Testis (tissue), 3 donors: ENCODE data around the gene HKDC1. TPM values are rescaled to one million over a fixed set of nuclear protein-coding genes. Genes with fewer than 3 reads are reported as not detected.
"Not testable (repeated sequence)": the region's sequence is repeated elsewhere in the genome, so short reads cannot be mapped to it uniquely, and the experiment has no call there.

Experiments
- DNase-seq: peaks from one replicate; pipeline ENCODE4 v3.0.0-alpha.2; 2019
- H3K27ac ChIP-seq, 2 donors: fragments of 200-600 bp; sonication (generic); one replicate each; pipeline ENCODE4 v1.5.1; 2019
- H3K27me3 ChIP-seq: fragments of 200-600 bp; sonication (generic); one replicate; pipeline ENCODE4 v1.5.1; 2019
- H3K36me3 ChIP-seq: fragments of 200-600 bp; sonication (generic); one replicate; pipeline ENCODE4 v1.5.1; 2017; ENCODE audit warnings: low read depth; ENCODE audit errors: missing control alignments
- H3K4me1 ChIP-seq: fragments of 200-600 bp; sonication (generic); one replicate; pipeline ENCODE4 v1.5.1; 2019
- H3K4me3 ChIP-seq, 2 donors: fragments of 200-600 bp; sonication (generic); one replicate each; pipeline ENCODE4 v1.5.1; 2017 to 2019
- H3K9me3 ChIP-seq: fragments of 200-600 bp; sonication (generic); one replicate; pipeline ENCODE4 v1.5.1; 2017
- CTCF ChIP-seq, 3 experiments: fragments of 450-650 bp in 2 of 3; fragments of 200-600 bp in 1 of 3; sonication (generic) in 1 of 3; IDR thresholded peaks; one replicate each; pipeline ENCODE4 v1.5.1; 2016 to 2019; ENCODE audit warnings: antibody characterized with exemption in 3 of 3, mild to moderate bottlenecking in 2 of 3, moderate library complexity in 1 of 3
- POLR2A ChIP-seq: fragments of 450-650 bp; IDR thresholded peaks from one replicate; pipeline ENCODE4 v1.6.1; 2017; ENCODE audit warnings: antibody characterized with exemption, mild to moderate bottlenecking, moderate library complexity
- WGBS, 2 donors: methylation state at CpG; one replicate each; pipeline ENCODE4 v1.1.5; 2018; 5-methylcytosine and 5-hydroxymethylcytosine counted together
- intact Hi-C: fragments of 100-400 bp; cut with DNase I; formaldehyde crosslinking; loops from one replicate; pipeline ENCODE4 v1.15.1; 2023; ENCODE audit warnings: low total_unique reads
- polyA plus RNA-seq: library from polyadenylated mRNA; stranded (reverse); fragments of 350-450 nt; fragmentation: Illumina TruSeq; extraction: RNeasy Lipid Tissue Mini Kit (QIAGEN cat#74804); gene quantifications from one replicate; pipeline ENCODE4 v1.2.3, GENCODE V29; 2014; ENCODE audit warnings: low read depth, low replicate concordance; ENCODE audit not compliant: insufficient read depth
- total RNA-seq, 2 donors: library from RNA; depleted of rRNA; stranded (reverse); fragments of >200 nt; gene quantifications; one replicate each; pipeline ENCODE4 v1.2.3, GENCODE V29; 2016

Gene HKDC1
- total and polyA plus RNA-seq, 3 donors from 2014 or later = 1.9 to 5.4 (median 4.4) TPM

DNA sequence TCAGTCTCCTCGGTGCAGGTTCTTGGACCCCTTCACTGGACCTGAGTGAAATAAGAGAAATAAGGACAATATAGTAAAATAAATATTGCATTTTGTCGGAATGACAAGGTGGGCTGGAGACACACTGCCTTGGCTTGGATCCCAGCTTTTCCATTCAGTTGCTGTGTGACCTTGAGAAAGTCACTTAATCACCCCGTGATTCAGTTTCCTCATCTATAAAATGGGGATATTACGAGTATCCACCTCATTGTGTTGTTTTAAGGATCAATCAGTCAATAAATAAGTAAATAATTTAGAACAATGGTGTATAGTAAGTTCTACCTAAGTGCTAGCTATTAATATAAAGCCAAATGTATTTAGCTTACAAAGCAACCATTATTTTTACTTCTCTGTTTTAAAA is 87.3 kb downstream of the HKDC1 start:
- Histone ChIP-seq H3K27ac (no peak overlapping the region), H3K4me3 (no peak overlapping the region), H3K36me3 (no peaks in the 10 kb centered on the region), H3K4me1 (no peaks in the 10 kb centered on the region), H3K27me3 (no peaks in the 10 kb centered on the region), H3K9me3 (no peaks in the 10 kb centered on the region)
- WGBS, 2 donors = 86 to 88% methylated on average over 4 of the region's 4 CpGs
- no peak for DNase-seq
- no peak for TF ChIP-seq CTCF (IDR thresholded peaks at IDR 0.05)
- no peak for TF ChIP-seq POLR2A
- intact Hi-C loops = no loop called here

GRCh38 chr10:69308304-69308703 is 88.2 kb downstream of the HKDC1 start:
- 90 to 92% methylated on average over 9 to 10 of the region's 10 CpGs for WGBS, 2 donors
- H3K27me3 ChIP-seq, DNase-seq, H3K9me3 ChIP-seq, H3K36me3 ChIP-seq, H3K4me1 ChIP-seq, H3K27ac ChIP-seq, intact Hi-C loops, H3K4me3 ChIP-seq: not testable (repeated sequence)

- Histone ChIP-seq H3K27ac (no peak overlapping the region), H3K36me3 (no peaks in the 10 kb centered on the region), H3K4me3 (no peak overlapping the region), H3K4me1 (no peaks in the 10 kb centered on the region), H3K27me3 (no peaks in the 10 kb centered on the region), H3K9me3 (no peaks in the 10 kb centered on the region)
- TF ChIP-seq CTCF (IDR thresholded peaks at IDR 0.05) (no peak), POLR2A (no peak)
- 44 to 51% methylated on average over 4 of the region's 4 CpGs for WGBS, 2 donors
- no peak for DNase-seq
- intact Hi-C loops = no loop called here
These were observed 91.2 kb downstream of the HKDC1 start for GRCh38 chr10:69311309-69311708.

DNA sequence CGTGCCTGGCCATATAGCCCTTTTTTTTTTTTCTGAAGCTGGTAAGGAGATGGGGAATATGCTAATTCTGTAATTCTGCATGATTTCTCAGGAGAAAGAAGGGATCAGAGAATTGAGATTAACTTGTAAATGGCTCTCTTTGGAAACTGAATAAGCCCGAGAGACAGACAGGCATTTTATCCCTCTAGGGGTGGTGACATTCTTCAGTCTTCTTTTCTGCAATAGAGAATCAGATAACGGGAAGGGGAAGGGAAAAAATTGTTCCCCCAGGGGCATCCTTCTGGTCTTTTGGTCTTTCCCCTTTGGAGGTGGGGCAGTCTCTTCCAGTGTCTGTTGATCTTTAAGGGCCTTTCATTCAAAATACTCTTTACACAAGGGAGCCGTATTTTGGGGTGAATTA is 92.4 kb downstream of the HKDC1 start:
- Histone ChIP-seq H3K4me1 (no peaks in the 10 kb centered on the region), H3K27ac (no peak overlapping the region), H3K4me3 (no peak overlapping the region), H3K9me3 (no peaks in the 10 kb centered on the region), H3K36me3 (no peaks in the 10 kb centered on the region), H3K27me3 (no peaks in the 10 kb centered on the region)
- intact Hi-C loops = no loop called here
- WGBS, 2 donors = 86 to 87% methylated on average over 4 of the region's 4 CpGs
- TF ChIP-seq CTCF (IDR thresholded peaks at IDR 0.05) = no peak
- no peak for TF ChIP-seq POLR2A
- DNase-seq = no peak

GRCh38 chr10:69315100-69315542 is 95.0 kb downstream of the HKDC1 start:
- Histone ChIP-seq H3K9me3 (no peaks in the 10 kb centered on the region), H3K4me3 (no peak overlapping the region), H3K36me3 (no peaks in the 10 kb centered on the region), H3K27me3 (no peaks in the 10 kb centered on the region), H3K4me1 (peaks cover 8% of the 10 kb centered on the region), H3K27ac (no peak overlapping the region)
- intact Hi-C loops = no loop called here
- DNase-seq = no peak
- TF ChIP-seq POLR2A = no peak
- TF ChIP-seq CTCF (IDR thresholded peaks at IDR 0.05) = no peak
- WGBS, 2 donors = 84 to 90% methylated on average over 3 of the region's 3 CpGs
